HCEC 1CT (cell line): ENCODE measurements around the gene ADK.

ENCODE experiments used
- DNase-seq: peaks from one replicate; pipeline ENCODE4 v3.0.0-alpha.2; 2017

Gene ADK

DNA sequence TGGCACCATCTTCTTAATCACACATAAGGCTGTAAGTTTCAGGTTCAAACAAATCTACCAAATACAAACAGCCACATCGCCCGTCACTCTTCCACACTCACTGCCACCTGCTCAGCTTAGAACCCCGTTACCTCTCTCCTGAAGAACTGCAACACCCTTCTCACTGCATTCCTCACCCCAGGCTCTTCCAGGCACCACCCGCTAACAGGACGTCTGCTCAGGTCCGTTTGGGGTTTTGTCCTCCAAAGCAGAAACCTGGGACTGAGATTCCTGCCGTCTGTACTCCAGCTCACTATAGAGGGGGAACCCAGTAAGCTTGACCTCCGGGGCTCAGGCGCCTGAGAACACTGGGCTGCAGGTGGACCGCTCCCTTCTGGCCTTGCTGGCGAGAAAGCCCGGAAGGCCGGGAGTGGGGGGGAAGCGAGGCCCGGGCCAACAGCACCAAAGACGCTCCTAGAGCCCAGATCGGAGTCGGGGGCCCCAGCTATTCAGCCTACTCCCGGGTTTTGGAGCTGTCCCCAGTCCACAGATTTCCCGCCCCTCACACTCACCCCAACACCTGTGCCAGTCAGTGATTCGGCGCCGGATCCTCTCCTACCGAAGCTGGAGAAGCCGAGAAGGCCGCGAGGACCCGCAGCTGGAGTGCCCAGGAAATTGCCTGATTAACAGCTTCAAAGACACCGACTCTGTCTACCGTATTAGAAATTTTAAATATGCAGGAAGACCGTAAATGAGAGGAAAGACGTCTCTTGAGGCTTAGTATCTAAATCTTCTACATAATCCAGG, 624 bp upstream of the ADK start, which contains the start of gene AP3M1:
Gene AP3M1 (minus strand): TSS at position 625 of the 786 bp plus-strand sequence. CDS start 12,449 bp downstream, outside the sequence.
- no peak for DNase-seq

GRCh38 chr10:74151879-74152722, 1.1 kb downstream of the ADK start:
- peak; percentile 12 for DNase-seq

DNA sequence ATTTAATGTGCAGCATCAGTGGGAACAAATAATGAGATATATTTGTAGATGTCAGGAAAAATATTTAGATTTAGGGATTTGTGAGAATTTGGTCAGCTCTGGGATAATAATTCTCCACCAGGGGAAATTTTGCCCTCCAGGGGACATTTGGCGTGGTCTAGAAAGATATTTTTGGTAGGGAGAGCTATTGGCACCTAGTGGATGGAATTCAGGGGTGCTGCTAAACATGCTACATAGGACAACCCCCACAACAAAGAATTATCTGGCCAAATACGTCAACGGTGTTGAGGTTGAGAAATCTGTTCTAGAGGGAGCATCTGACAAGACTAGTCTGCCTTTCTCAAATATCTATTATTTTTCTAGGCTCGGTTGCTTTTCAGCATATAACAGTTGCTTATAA, 2.1 kb downstream of the ADK start:
- peak; percentile 90 for DNase-seq

DNA sequence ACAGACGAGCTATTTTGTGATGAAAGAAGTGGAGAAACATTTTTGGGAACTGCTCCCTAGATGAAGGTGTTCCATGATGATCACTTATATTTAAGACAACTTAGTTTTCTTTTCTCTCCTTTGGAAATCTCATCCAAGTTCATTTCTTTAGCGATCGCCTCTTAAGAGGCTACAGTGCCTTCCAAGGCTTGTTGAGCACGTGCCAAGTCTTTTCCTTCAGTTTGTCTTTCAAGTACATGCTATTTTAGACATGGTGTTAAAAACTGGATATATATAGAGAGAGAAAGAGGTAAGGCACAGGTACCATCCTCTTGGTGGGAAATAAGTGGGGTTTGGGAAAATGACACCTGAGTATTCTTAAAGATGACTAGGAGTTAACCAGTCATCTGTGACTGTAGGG, 2.7 kb downstream of the ADK start:
- no peak for DNase-seq

- DNase-seq, result no peak
These were observed 5.9 kb downstream of the ADK start for GRCh38 chr10:74156919-74157289.

GRCh38 chr10:74160013-74160412, 9.0 kb downstream of the ADK start:
- DNase-seq, result no peak

GRCh38 chr10:74163319-74164068, 12.5 kb downstream of the ADK start:
- peak; percentile 20 for DNase-seq

DNA sequence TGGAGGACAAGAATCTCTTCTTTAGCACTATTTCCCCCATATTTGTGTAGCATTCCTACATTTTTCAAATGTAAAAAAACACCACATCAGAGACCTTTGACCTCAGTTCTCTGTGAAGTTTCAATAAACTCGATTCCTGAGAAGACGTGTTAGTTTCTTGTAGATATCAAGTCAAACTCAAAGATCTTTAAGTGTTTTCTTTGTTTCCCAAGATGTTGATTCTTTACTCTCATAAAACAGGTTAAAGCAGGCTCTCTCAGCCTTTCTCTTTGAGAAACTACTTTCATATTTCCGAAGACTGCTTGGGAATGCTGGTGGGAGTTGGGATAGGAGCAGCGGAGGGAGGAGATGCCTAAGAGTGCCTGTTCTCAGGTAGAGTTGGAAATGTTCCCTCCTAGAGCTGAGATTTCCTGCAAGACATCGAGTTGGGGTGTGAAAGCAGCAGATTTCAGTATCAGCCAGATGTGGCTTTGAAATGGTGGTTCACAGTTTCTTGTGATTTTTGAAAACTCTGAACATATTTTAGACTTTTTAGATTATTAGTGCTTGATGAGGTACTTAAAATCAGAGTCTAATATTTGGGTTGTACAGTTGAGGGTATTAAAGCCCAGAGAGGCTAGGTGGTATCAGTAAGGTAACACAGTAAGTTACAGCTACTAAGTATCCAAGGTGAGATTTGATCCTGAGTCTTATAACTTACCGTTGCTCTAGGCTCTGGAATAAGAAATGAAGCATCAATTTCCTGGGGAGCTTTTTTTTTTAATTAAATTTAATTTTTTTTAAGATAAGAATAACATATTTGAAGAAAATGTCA, 13.9 kb downstream of the ADK start:
- peak; percentile 27 for DNase-seq

- DNase-seq, result peak; percentile 51
These were observed 14.5 kb downstream of the ADK start for GRCh38 chr10:74165530-74165901.

DNA sequence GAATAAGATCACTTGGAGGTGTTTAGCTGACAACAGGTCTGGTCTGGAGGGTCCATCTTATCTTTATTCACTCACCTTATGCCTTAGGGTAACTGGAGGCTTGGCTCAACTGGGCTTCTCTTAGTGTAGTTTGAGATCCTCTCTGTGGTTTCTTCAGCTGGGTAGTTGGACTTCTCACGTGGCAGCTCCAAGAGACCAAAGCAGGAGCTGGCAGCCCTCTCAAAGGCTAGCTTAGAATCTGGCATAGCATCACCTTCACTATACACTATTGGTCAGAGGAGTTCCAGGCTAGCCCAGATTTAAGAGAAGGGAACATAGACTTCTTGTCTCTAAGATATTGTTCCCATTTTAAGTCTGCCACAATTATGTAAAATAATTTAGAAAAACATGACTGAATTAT, 16.4 kb downstream of the ADK start:
- DNase-seq, result no peak

DNA sequence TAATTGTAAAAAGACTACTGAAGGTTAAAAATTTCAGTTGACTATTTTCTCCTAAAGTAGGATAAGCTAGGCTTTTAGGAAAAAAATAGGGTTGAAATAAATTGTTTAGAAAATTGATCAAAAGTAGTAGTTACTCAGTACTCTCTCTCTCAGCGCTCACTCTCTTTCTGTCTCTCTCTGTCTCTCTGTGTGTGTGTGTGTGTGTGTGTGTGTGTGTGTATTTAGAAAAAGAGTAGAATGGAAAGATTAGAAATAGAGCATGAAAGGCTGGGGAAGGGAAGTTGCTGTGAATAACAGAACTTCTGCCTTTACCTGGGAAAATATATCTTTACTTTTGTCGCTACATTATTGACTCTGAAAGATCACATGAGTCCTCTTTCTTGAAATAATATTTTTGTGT, 20.6 kb downstream of the ADK start:
- no peak for DNase-seq

- peak; percentile 10 for DNase-seq
These were observed 23.5 kb downstream of the ADK start for GRCh38 chr10:74174521-74174920.

DNA sequence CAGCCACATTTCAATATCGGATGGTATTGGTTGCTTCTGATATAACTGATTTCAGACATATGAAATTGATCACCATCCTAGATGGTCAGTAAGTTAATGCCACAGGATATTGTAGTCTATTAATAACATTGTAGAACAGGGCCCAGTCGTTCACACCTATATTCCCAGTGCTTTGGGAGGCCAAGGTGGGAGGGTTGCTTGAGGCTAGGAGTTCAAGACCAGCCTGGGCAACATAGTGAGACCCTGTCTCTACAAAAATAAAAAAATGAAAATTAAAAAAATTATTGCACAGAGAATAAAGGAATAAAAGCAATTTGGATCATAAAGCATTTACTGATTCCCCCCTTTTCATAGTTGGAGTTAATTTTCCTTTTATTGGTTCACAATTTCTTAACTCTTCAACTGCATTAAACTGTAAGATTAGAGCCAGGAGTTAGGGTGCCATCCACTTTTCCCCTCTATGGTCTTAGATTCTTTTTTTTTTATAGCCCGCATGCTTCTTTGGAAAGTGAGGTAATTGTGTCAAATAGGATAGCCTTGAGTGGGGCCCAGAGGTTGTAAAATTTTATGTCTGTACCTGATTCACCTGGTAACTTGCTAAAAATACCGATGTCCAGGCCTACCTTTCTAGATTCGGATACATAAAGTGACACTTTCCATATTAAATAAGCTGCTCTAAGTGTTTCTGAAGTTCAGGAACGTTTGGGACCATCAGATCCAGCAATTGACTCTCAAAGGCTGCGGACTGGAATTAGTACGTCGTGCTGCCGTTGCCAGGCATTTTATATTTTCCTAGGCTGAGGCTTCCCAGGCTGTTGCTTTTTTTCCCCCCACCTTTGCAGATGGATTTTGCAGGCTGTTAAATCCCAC, 24.7 kb downstream of the ADK start:
- DNase-seq, result no peak

GRCh38 chr10:74176380-74177139, 25.5 kb downstream of the ADK start:
- DNase-seq, result peak; percentile 96

- peak; percentile 22 for DNase-seq
These were observed 26.2 kb downstream of the ADK start for GRCh38 chr10:74177140-74177677.

DNA sequence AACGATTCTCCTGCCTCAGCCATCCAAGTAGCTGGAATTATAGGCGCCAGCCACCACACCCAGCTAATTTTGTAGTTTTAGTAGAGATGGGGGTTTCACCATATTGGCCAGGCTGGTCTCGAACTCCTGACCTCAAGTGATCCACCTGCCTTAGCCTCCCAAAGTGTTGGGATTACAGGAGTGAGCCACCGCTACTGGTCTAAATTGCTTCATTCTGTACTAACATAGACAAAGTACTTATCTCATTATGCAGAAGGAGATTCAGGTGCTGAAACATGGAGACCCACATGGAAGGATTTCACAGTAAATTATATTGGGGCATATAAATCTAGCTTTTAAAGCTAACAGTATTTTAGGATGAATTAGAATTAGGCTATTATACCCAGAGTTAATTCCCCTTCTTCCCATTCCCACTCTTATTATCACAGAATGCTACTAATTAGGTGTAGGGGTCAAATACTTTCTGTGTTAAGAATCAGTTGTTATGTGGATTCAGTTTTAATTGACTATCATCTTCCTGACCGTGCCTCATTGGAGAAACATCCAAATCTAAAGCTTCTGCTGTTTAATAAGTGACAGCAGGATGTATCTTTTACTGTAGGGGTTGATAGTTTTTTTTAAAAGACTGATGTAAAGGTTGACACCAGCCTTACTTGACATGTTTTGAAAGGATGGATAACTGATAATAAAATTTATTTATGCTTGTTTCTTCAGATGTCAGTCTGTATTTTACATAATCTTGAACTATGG, 27.2 kb downstream of the ADK start:
- no peak for DNase-seq

DNA sequence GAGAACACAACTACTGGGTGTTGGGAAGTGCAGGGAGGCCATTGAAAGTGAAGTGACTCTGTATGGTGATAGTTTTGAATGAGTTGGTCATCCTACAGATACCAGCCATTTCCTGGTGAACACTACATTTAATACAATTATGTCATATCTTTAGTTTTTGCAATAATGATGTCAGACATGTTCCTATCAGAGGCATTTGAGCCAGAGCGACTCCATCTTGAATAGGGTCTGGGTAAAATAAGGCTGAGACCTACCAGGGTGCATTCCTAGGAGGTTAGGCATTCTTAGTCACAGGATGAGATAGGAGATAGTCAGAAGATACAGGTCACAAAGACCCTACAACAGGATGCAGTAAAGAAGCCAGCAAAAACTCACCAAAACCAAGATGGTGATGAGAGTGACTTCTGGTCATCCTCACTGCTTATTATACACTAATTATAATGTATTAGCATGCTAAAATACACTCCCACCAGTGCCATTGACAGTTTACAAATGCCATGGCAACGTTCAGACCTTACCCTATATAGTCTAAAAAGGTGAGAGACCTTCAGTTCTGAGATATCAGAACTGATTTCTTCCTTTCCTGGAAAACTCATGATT, 28.2 kb downstream of the ADK start:
- DNase-seq, result peak; percentile 15

- DNase-seq, result no peak
These were observed 35.7 kb downstream of the ADK start for GRCh38 chr10:74186678-74187077.

DNA sequence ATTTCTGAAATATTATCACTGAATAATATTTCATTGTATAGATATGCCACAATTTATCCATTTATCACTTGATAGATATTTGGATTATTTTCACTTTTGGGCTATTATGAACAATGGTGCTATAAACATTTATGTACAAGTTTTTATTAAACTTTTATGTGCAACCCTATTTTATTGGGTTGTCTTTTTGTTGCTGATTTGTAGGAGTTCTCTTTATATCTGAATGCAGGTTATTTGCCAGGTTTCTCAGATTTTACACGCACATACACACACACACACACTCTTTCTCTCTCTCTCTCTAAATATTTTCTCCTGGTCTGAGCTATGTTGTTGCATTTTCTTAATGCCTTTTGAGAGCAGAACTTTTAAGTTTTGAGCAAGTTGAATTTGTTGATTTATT, 36.2 kb downstream of the ADK start:
- DNase-seq, result no peak
